HG03378 (cell line): ENCODE results near the gene HPS1.

Experiments used
- ATAC-seq: cut with Tn5 transposase; IDR thresholded peaks from one replicate; pipeline ENCODE4 v1.9.1; 2021; ENCODE audit warnings: mild to moderate bottlenecking, moderate library complexity; ENCODE audit not compliant: unreplicated experiment

Gene HPS1

GRCh38 chr10:98415731-98416119 is 31.0 kb downstream of the HPS1 start:
- ATAC-seq = no peak

GRCh38 chr10:98414932-98415730 is 31.6 kb downstream of the HPS1 start, which contains the start of gene PYROXD2:
TSS of gene PYROXD2 (minus strand) at chr10:98415182. CDS start at chr10:98415135, 47 bp downstream.
- peak; percentile 46 for ATAC-seq

- ATAC-seq = no peak
Observed at GRCh38 chr10:98414578-98414931, 32.2 kb downstream of the HPS1 start.

GRCh38 chr10:98411768-98412167 is 35.0 kb downstream of the HPS1 start:
- ATAC-seq = no peak

- ATAC-seq = no peak
Observed at GRCh38 chr10:98411166-98411565, 35.6 kb downstream of the HPS1 start.

- ATAC-seq = no peak
Observed at GRCh38 chr10:98410759-98411158, 36.0 kb downstream of the HPS1 start.

- ATAC-seq = no peak
Observed at GRCh38 chr10:98410135-98410743, 36.5 kb downstream of the HPS1 start.

- no peak for ATAC-seq
Observed at GRCh38 chr10:98408799-98409198, 37.9 kb downstream of the HPS1 start.

GRCh38 chr10:98407744-98408241 is 38.9 kb downstream of the HPS1 start:
- ATAC-seq = no peak

- ATAC-seq = no peak
Observed at GRCh38 chr10:98407017-98407743, 39.6 kb downstream of the HPS1 start.

GRCh38 chr10:98405422-98405821 is 41.3 kb downstream of the HPS1 start:
- ATAC-seq = no peak

- peak; percentile 51 for ATAC-seq
Observed at GRCh38 chr10:98404571-98405359, 42.0 kb downstream of the HPS1 start.

- ATAC-seq = no peak
Observed at GRCh38 chr10:98403812-98404504, 42.8 kb downstream of the HPS1 start.

GRCh38 chr10:98402931-98403718 is 43.6 kb downstream of the HPS1 start:
- ATAC-seq = no peak

GRCh38 chr10:98402478-98402877 is 44.3 kb downstream of the HPS1 start:
- ATAC-seq = no peak

GRCh38 chr10:98400482-98400881 is 46.3 kb downstream of the HPS1 start:
- no peak for ATAC-seq

- ATAC-seq = no peak
Observed at GRCh38 chr10:98399784-98400183, 47.0 kb downstream of the HPS1 start.

- ATAC-seq = no peak
Observed at GRCh38 chr10:98397089-98397600, 49.6 kb downstream of the HPS1 start.
